ENCODE measurements around the gene LILRA2. TPM values are rescaled to one million over a fixed set of nuclear protein-coding genes. Genes with fewer than 3 reads are reported as not detected.
"Not testable (repeated sequence)": the region's sequence is repeated elsewhere in the genome, so short reads cannot be mapped to it uniquely, and the experiment has no call there.

Gene LILRA2
- total and polyA plus RNA-seq, 2 donors (not counting 1 experiment from before 2014, with no cell fraction given) = not detected

- H3K4me3 ChIP-seq (replicated peaks in 1 of 4; ENCODE audit: control extremely low read depth in 1 of 4, insufficient read depth in 1 of 4, low read depth in 3 of 4, low read length in 4 of 4) = no peak overlapping the region
- H3K9ac ChIP-seq (ENCODE audit: insufficient read depth, low read length) = no peak overlapping the region
- TF ChIP-seq EZH2 (IDR thresholded peaks at IDR 0.05; ENCODE audit: low read length, missing control alignments) (no peak), CTCF (conservative IDR thresholded peaks at IDR 0.05 in 1 of 2, IDR thresholded peaks at IDR 0.05 in 1 of 2; ENCODE audit: low read depth in 1 of 2, low read length in 2 of 2) (no peak)
- no peak for DNase-seq (ENCODE audit: low read depth in 2 of 2)
- H3K79me2 ChIP-seq (ENCODE audit: control insufficient read depth, insufficient read depth, low read length) = no peaks in the 10 kb centered on the region
- H3K27ac ChIP-seq (ENCODE audit: insufficient read depth, low read length) = no peak overlapping the region
- no peak overlapping the region for H3K4me2 ChIP-seq (ENCODE audit: extremely low read depth, insufficient read depth, low read length)
- H3K36me3 ChIP-seq (ENCODE audit: control insufficient read depth, insufficient read depth, low read length) = no peaks in the 10 kb centered on the region
- no peaks in the 10 kb centered on the region for H3K4me1 ChIP-seq (ENCODE audit: control insufficient read depth, extremely low read depth, insufficient read depth, low read length)
- H3K9me3 ChIP-seq (ENCODE audit: control insufficient read depth, insufficient read depth, low read depth, low read length) = no peaks in the 10 kb centered on the region
- no peaks in the 10 kb centered on the region for H3K27me3 ChIP-seq (ENCODE audit: control insufficient read depth, insufficient read depth, low read length)
- no peaks in the 10 kb centered on the region for H4K20me1 ChIP-seq (ENCODE audit: control insufficient read depth, extremely low read depth, insufficient read depth, low read length)
- no peak overlapping the region for H2AFZ ChIP-seq (ENCODE audit: low read length)
Observed at GRCh38 chr19:54570316-54570715, 3.3 kb upstream of the LILRA2 start.

- not testable (repeated sequence) for H3K9ac ChIP-seq (ENCODE audit: insufficient read depth, low read length); H4K20me1 ChIP-seq (ENCODE audit: control insufficient read depth, extremely low read depth, insufficient read depth, low read length); H3K4me2 ChIP-seq (ENCODE audit: extremely low read depth, insufficient read depth, low read length); H2AFZ ChIP-seq (ENCODE audit: low read length); H3K4me3 ChIP-seq (replicated peaks in 1 of 4; ENCODE audit: control extremely low read depth in 1 of 4, insufficient read depth in 1 of 4, low read depth in 3 of 4, low read length in 4 of 4); H3K27me3 ChIP-seq (ENCODE audit: control insufficient read depth, insufficient read depth, low read length); H3K27ac ChIP-seq (ENCODE audit: insufficient read depth, low read length); DNase-seq (ENCODE audit: low read depth in 2 of 2); H3K36me3 ChIP-seq (ENCODE audit: control insufficient read depth, insufficient read depth, low read length); H3K9me3 ChIP-seq (ENCODE audit: control insufficient read depth, insufficient read depth, low read depth, low read length); H3K4me1 ChIP-seq (ENCODE audit: control insufficient read depth, extremely low read depth, insufficient read depth, low read length); H3K79me2 ChIP-seq (ENCODE audit: control insufficient read depth, insufficient read depth, low read length)
Observed at GRCh38 chr19:54571715-54572615, 1.6 kb upstream of the LILRA2 start.

GRCh38 chr19:54572696-54573311 is 786 bp upstream of the LILRA2 start:
- H4K20me1 ChIP-seq (ENCODE audit: control insufficient read depth, extremely low read depth, insufficient read depth, low read length) = no peaks in the 10 kb centered on the region
- no peak overlapping the region for H3K4me2 ChIP-seq (ENCODE audit: extremely low read depth, insufficient read depth, low read length)
- TF ChIP-seq EZH2 (IDR thresholded peaks at IDR 0.05; ENCODE audit: low read length, missing control alignments) = no peak
- no peak for TF ChIP-seq CTCF (conservative IDR thresholded peaks at IDR 0.05 in 1 of 2, IDR thresholded peaks at IDR 0.05 in 1 of 2; ENCODE audit: low read depth in 1 of 2, low read length in 2 of 2)
- H3K27ac ChIP-seq (ENCODE audit: insufficient read depth, low read length) = no peak overlapping the region
- H3K9me3 ChIP-seq (ENCODE audit: control insufficient read depth, insufficient read depth, low read depth, low read length) = no peaks in the 10 kb centered on the region
- no peaks in the 10 kb centered on the region for H3K27me3 ChIP-seq (ENCODE audit: control insufficient read depth, insufficient read depth, low read length)
- H3K36me3 ChIP-seq (ENCODE audit: control insufficient read depth, insufficient read depth, low read length) = no peaks in the 10 kb centered on the region
- no peak overlapping the region for H3K9ac ChIP-seq (ENCODE audit: insufficient read depth, low read length)
- H2AFZ ChIP-seq (ENCODE audit: low read length) = no peak overlapping the region
- DNase-seq (ENCODE audit: low read depth in 2 of 2) = no peak
- no peaks in the 10 kb centered on the region for H3K79me2 ChIP-seq (ENCODE audit: control insufficient read depth, insufficient read depth, low read length)
- no peak overlapping the region for H3K4me3 ChIP-seq (replicated peaks in 1 of 4; ENCODE audit: control extremely low read depth in 1 of 4, insufficient read depth in 1 of 4, low read depth in 3 of 4, low read length in 4 of 4)
- no peaks in the 10 kb centered on the region for H3K4me1 ChIP-seq (ENCODE audit: control insufficient read depth, extremely low read depth, insufficient read depth, low read length)
